HG03159 (cell line): ENCODE data around the gene RAB36.

ENCODE experiments used
- ATAC-seq: cut with Tn5 transposase; IDR thresholded peaks from one replicate; pipeline ENCODE4 v1.9.1; 2021; ENCODE audit warnings: mild to moderate bottlenecking, moderate library complexity; ENCODE audit not compliant: unreplicated experiment

Gene RAB36

GRCh38 chr22:23108249-23109078 lies 36.8 kb upstream of the RAB36 start:
- no peak for ATAC-seq

- ATAC-seq, result no peak
These were observed 36.3 kb upstream of the RAB36 start for GRCh38 chr22:23109079-23109347.

DNA sequence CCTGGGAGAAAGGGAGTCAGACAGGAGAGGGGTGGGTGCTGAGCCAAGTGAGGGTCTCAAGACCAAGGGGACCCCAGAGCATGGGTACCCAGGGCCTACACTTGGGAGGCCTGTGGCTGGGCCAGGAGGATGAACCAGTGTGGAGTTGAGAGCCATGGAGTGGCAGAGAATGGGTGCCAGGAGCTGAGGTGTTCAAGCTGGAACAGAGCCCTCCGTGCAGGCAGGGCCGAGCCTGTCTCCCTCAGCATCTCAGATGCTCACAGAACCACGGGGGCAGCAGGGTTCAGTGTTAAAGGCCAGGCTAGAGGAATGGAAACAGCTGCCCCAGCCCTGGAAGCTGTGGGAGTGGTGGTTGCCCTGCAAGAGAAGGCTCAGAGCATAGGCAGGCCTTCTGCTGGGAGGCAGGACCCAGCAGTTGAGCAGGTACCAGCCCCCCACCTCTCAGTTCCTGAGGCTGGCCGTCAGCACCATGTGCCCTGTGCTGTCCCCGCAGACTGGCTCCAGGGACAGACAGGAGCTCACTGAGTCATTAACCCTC lies 35.8 kb upstream of the RAB36 start:
- no peak for ATAC-seq

GRCh38 chr22:23110190-23110921 lies 34.9 kb upstream of the RAB36 start:
- no peak for ATAC-seq

DNA sequence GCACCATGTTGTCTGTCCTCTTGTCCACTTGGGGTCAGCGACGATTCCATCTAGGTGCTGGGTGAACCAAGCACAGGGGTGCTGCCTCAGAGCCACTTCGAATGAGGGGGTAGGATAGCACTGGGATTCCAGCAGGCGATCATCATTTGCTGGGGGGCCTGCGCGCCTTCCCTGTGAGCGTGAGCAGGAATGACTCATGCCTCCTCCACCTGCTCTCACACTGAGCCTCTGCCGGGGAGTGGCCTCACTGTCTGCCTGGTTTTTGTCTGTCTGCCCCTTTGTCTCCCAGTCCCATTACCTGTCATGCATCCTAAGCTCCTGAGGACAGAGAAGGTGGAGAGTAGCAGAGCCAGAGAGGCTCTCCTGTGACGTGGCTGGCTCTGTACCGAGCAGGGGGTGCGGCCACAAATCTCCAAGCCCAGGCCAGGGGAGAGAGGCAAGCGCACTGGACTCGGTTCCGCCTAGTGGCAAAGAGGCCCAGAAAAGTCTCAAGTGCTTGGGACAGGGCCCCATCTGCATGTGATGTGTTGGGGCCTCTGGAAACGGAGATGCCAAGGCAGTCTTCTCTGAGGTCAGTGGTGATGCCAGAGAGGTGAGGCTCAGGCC lies 34.3 kb upstream of the RAB36 start:
- no peak for ATAC-seq

DNA sequence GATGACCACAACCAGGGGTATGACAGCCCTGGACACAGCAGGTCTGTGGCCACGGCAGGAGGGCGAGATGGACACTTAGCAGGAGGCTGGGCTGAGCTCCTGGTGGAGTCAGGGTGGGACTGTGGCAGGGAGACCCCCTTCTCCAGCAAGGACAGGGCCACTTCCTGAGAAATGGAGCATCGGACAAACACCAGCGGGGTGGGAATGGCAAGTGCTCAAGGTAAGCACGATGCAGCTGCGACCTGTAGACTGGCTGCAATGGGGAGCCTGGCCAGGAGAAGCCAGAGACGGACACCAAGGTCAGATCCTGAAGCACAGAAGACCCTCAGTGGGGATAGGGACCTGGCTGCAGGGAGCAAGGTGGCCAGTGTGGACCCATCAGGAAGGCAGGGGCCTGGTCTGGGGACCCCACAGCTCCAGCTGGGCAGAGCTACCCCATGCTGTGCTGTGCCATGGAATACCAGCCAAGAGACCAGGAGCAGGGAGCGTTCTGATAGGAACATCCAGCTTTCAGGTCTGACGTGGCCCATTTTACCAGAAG lies 32.7 kb upstream of the RAB36 start:
- no peak for ATAC-seq

DNA sequence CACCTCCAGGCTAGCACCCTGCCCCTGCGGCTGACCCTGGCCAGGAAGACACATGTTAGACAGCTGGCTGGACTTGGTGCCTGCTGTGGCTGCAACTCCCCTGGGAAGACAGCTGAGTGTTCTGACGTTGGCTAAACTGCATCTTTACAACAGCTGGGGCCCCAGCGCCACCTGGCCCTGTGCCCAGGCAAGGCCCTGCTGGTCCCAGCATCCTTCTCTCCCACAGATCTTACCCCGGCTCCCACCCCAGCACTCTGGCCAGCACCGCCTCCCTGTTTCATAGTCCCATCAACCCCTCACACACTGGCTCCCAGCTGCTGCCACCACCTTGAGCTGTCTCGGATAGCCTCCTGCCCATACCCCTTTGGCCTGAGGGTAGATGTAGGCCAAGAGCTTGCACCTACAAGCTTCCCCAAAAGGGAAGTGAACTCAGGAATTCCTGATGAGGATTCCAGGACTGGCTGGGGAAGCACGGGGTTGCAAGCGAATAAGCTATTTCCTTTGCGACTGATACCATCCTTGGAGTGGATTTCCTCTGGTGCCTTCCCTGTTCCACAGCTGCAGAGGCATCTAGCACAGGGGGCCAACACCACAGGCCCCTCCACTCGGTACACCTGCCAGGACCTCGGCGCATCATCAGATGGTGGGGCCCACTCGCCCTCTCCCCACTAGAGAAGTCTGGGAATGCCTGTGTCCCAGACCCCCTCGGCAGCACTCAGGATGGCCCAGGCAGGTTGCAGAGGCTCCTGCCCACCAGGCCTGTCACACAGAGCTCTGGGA lies 32.0 kb upstream of the RAB36 start:
- no peak for ATAC-seq

DNA sequence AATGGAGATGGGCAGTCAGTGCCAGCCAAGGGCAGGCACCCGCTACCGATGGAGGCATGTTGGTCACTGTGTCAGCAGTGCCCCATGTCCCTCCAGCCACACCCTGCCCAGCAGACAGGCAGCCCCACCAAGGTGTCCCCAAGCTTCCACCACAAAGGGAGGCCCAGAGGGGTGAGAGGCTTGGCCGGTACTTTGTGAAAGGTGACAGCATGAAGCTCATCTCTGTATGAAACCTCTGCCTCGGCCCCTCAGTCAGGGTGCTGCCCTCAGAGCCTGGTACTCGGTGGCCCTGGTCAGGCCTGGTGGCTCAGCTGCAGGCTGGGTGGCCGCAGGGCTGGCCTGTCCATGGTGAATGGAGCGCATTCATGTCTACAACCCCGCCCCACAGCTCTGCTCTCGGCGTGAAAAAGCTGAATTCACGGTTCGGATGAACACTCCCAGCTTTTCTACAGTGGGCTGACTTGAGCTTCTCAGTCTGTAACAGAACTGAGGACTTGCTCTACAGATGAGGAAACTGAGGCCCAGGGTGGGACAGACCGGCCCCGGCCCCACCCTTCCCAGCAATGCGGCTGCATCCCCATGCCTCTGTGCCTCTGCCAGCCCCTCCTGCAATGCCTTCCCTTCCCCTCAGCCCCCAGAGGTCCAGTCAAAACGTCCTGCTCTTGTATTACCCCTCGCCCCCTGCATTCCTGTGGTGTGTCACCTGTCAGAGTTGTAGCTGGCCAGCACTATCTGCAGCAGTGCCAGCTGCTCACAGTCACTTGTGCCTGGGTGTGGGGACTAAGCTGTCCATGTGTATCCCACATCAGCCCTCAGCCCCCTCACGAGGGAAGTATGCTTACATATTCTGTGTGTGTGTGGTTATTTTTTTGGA lies 31.2 kb upstream of the RAB36 start:
- ATAC-seq, result no peak

DNA sequence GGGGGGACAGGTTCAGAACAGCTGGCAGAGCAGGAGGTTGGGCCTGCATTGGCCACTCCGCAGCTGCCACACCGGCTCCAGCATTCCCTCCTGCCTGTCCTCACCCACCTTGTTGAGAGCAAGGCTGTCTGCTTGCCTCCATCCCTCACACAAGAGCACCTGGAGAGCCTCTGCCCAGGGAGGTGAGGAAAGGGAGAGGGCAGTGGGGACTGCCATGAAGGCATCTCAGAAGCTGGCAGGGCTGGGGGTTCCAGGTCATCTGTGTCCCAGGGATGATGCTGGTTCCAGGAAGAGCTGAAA lies 30.6 kb upstream of the RAB36 start:
- no peak for ATAC-seq

DNA sequence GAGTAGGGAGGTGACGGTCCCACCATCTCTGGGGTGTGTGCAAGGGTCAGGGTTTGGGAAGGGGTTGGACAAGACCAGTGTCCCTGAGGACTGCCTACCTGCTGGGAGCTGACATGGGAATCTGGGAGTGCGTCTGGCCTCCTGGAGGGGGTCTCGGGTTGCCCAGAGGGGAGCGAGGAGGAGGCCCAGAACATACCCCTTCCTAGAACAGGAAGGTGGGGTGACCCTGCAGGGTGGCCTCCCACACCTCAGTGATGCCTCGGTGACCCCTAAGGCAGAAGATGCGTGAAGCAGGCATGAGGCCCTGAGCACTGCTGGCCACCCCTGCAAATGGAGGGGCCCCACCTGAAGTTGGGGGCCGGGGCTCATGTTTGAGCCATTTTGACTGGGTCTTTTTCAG lies 29.9 kb upstream of the RAB36 start:
- no peak for ATAC-seq

GRCh38 chr22:23115825-23116494 lies 29.3 kb upstream of the RAB36 start:
- ATAC-seq, result no peak

- no peak for ATAC-seq
These were observed 28.6 kb upstream of the RAB36 start for GRCh38 chr22:23116506-23117263.

GRCh38 chr22:23117275-23117674 lies 28.0 kb upstream of the RAB36 start:
- no peak for ATAC-seq

DNA sequence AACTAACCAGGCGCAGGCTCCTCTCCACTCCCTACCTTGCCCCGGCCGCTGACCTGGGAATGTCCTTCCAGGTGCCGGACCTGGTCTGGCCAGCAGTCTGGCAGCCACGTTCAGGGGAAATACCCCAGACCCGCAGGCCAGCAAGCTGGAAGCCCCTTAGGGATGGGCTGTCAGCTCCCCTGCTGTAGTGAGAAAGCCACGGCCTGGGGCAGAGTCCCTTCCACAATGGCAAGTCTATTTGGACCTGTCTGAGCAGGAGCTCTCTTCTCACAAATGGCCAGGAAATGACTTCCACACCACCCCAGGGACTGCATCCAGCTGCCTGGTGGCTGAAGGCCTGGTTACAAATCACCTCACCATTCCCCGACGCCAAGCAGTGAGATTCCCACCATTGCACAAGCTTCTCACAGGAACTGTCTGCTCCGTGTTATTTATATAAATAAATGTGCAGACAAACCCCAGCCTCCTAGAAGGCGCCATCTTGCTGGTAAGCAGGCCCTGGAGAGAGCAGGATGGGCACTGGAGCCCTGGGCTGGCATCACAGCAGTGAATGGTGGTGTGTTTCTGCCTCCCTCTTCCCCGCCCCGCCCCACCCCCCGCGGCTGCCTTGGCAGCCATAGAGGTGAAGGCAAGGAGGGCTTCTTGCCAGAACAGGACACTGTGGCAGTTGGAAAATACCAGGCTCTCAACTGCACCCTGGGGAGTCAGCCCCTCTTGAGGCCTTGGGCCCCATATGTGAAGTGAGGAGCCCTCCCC lies 27.2 kb upstream of the RAB36 start:
- ATAC-seq, result no peak

GRCh38 chr22:23118647-23119493 lies 26.4 kb upstream of the RAB36 start:
- no peak for ATAC-seq

DNA sequence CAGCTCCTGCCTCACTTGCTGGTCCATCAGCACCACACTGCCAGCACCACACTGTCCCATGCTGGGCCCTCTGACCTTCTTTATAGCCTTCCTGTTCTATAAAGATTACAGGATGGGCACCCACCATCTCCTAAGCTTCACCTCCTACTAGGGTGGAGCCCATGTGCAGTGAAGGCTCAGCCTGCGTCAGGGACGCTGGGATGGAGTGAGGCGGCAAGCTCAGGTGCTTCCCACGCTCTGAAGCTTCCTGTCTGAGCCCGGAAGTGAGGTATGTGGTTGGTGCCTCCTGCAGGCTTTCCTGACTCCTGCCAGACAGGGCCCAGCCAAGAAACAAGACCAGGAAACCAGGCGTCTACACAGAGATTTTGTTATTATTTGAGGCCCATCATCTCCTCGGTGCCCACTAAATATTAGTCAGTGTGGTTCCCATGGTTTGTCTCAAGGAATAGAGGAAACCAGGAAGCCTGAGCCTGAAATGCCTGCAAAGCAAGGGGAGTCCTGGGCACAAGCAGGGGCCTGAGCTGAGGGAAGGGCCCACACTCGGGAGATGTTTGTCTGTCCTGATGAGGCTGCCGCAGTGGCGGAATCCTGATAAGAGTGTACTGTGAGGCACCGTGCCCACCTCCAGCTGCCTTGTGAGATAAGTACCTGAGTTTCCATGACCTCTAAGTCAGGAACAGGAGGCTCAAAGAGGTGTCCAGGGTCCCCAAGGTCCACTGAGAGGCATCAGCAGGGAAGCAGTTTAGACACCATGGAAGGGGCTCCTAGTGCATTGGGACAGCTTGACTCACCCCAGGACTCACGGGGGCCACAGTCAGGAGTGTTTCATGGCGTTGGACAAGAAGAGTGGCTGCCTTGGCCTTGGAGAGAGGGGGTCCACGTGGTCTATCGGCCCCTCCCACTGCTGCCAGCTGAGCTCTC lies 25.5 kb upstream of the RAB36 start:
- ATAC-seq, result no peak
